Stimulated activated CD4-positive, alpha-beta T cell treated with anti-CD3 and anti-CD28 coated beads, TNF-alpha, amount 100 ng/mL, for 48 hours (primary cell): ENCODE data around the gene KCNK5.

Experiments
- DNase-seq, 3 donors: peaks; one replicate each; pipeline ENCODE4 v3.0.0-alpha.2; 2020; ENCODE audit warnings: low read depth in 3 of 3

The KCNK5 gene, protein sequence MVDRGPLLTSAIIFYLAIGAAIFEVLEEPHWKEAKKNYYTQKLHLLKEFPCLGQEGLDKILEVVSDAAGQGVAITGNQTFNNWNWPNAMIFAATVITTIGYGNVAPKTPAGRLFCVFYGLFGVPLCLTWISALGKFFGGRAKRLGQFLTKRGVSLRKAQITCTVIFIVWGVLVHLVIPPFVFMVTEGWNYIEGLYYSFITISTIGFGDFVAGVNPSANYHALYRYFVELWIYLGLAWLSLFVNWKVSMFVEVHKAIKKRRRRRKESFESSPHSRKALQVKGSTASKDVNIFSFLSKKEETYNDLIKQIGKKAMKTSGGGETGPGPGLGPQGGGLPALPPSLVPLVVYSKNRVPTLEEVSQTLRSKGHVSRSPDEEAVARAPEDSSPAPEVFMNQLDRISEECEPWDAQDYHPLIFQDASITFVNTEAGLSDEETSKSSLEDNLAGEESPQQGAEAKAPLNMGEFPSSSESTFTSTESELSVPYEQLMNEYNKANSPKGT

DNA sequence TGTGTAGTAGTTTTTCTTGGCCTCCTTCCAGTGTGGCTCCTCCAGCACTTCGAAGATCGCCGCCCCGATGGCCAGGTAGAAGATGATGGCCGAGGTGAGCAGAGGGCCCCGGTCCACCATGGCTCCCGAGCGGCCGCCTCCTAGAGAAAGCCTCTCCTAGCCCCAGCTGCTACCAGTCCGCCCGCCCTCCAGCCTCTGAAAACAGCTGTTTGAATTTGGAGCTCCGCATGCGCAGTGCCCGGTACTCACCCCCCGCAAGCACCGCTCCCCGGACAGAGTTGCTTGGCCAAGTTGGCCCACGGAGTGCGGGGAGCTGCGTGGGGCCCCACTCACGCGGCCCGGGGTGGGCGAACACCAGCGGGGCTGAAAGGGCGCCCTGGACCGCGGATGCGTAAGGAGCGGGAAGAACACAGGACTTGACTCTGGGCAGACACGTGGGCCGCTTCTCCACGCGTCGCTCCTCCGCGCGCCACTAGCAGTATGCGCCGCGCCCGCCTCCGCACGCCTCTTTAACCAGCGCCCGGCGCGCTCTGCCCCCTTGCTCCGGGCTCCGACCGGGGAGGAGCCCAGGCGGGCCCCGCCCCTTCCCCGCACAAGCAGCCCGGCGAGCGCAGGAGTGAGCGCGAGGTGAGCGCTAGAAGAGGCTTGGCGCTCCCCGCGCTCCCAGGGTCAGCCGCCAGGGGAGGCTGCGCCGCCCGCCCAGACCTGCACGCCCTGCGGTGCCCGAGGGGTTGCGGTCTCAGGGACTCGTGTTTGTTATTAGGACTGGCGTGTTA is at the start of gene KCNK5:
Gene KCNK5, minus strand, starts transcription at position 484 of the 776 bp plus-strand sequence. Its CDS starts 364 bp downstream, at position 120.
- DNase-seq: peak; percentile 67 to 86 (median 80)

DNA sequence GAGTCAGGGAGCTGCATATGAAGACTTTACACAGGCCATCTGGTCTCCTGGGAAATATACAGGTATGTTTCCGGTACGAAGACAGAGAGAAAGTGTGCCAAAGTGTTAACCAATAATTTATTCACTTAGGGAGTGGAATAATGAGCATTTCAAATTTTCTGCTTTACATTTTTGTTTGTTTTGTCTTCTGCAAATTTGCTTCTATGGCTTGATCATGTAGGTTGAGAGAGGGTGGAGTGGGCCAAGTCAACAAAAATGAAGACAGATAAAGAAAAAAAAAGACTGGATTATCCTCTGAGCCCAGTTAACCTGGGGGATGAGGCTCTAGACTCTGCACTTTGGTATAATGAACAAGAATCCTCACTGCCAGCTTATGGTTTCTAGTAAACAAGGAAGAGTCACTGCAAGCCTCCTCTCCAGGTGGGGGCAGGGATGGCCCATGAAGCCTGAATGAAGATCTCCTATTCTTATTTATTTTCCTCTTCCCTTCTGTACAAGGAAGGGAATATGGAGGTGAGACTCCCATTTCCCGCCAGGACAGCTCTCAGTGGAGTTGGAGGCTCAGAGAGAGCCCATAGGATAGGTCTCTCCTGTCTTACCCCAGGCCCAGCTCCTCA is 47.2 kb upstream of the KCNK5 start:
- no peak for DNase-seq

DNA sequence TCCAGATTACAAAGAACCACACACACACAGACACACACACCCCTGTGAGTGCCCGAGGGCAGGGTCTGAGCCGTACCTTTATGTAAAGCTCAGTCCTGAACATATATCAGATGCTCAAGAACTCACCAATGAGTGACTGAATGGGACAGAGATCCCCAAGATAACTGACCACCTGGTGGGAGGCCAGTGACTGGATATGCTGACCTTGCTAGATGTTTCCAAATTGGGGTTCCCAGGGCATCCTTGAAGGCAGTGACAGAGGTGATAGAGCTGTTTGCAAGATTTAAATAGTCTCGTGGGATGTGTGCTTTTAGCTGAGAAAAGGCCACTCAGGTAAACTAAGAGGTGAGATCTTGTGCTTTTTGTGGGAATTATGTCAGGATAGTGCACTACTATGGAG is 45.6 kb upstream of the KCNK5 start:
- no peak for DNase-seq

DNA sequence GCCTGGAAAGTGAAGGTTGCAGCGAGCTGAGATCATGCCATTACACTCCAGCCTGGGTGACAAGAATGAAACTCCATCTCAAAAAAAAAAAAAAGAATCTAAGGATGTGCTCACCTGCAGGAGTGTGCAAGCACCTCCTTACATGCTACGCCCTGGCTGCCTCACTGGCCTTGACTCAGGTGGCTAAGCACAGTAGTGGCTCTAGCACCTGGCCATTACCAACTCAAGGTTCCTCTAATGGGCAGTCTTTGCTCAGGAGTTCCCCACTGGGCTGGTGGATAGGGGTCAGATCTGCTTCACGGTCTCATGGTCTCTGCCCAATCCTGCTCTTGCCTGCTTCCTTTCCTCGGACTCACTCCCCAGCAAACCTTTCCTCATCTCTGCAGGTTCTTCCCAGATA is 45.2 kb upstream of the KCNK5 start:
- no peak for DNase-seq

DNA sequence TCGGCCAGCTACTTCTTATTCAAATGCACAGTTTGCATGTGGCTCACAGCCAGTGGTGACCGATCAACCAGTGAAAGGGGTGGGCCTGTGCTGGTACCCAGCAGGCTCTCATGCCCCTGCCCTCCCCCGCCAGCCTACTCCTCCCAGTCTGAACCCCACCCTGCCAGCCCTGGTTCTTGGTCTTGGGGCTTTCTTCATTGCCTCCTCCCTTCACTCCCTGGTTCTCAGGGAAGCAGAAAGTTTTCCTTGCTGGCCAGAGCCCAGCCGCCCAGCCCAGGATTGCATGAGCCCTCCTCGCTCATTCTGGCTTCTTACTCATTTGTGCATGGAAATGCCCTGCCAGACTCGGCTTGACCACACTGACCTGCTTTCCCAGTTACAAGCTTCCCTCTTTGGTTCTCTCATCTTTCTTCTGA is 44.1 kb upstream of the KCNK5 start:
- no peak for DNase-seq

DNA sequence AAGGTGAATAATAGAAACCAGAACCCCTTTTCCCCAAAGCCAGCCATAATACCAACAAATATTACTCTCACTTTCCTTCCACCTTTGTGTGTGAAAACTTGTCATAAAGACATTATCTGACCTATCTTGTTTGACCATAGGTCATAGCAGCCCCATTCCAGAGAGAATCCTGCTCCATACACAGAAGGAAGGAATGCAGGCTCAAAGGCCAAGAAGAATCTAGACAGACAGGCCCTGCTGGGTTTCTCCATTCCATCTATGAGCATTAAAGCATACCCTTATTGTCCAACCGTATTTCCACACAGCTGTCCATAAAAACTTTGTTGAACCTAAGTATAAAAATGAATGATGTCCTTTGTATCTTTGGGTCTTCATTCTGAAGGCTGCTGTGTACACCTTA is 40.7 kb upstream of the KCNK5 start:
- DNase-seq: no peak

DNA sequence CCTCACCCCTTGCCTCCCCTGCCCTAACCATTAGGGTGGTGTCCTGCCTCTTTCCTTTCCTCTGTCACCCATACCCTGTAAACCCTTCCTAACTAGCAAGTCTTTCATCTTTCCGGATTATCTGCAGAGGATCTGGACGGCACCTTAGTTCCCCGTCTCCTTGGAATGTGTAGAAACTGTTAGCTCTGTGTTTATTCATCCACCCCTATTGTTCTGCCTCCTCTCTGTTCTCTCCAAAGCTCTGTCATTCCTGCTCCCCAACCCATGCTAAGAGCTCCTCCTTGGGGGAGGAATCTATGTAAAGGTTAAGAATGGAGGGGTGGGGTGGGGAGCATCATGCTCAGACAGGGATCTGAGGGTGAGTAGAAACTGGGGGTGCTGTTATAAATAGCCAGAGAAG is 39.4 kb upstream of the KCNK5 start:
- DNase-seq: no peak

DNA sequence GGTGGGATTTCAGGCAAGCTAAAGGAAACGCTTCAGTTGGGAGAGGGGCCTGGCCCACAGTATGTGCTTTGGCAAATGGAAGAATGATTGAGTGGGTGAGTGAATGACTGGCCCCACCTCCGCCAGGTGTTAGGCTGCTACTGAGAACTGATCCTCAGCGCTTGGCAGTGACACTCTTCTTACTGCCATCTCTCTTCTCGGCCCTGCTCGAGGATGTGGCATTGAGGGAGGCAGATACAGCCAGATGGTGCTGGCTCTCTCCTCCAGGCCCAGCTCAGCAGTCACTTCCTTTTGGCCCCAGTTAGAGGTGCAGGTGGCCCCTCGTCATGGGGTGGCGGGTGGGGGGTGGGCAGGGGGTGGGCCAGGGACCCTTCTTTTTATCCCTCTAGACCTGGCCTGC is 38.9 kb upstream of the KCNK5 start:
- no peak for DNase-seq

DNA sequence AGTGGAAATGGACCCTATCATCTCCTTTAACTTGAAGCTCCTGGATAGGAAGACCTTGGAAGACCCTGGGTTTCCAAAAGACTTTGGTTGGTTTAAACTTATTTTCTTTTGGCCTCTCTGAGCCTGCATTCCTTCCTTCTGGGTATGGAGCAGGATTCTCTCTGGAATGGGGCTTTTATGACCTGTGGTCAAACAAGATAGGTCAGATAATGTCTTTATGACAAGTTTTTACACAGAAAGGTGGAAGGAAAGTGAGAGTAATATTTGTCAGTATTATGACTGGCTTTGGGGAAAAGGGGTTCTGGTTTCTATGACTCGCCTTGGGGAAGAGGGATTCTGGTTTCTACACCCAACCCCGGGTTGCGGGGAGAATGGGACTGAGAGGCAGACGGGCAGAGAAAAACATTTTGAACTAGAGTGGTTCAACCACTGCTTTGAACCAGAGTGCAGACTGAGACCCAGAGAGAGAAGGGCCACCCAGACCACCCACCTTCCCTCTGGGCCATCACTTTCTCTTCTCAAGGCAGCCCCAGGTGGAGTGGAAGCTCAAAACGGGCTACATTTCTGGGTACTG is 37.6 kb upstream of the KCNK5 start:
- no peak for DNase-seq

DNA sequence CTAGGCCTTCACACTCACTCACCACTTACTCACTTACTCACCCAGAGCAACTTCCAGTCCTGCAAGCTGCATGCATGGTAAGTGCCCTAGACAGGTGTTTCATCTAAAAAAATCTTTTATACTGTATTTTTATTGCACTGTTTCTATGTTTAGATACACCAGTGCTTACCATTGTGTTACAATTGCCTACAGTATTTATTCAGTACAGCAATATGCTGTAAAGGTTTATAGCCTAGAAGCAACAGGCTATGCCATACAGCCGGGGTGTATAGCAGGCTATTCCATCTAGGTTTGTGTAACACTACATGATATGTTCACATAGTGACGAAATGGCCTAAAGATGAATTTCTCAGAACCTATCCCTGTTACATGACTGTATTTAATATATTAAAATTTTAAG is 37.1 kb upstream of the KCNK5 start:
- DNase-seq: no peak

DNA sequence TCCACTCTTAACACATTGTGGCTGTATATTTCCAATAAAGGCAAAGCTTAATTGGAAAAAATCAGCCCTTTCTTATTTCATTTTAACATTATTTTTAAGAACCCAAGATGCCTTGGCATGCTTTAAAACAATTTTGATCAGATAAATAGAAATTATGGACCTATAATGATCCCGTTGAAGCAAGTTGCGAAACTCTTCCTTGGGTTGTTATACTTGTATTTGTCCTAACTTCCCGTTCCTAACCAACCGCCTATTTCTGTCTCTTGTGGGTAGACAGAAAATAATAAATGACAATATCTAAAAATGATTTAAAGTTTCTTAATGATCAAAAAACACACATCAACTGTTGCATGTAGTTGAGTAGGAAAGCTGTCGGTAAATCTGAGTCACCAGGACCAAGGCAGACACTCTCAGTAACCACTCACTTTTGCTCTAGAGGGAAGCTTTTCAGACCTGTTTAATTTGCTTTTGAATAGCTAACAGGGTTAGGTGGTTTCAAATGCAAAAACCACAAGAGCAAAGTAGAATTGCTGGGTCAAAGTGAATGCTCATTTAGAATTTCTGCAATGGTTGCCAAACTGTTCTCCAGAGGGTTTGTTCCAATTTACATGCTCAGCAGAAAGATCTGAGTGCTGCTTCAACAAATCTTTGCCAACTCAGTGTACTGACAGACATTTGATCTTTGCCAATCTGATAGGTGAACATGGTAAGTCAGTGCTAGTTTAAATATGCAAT is 34.2 kb upstream of the KCNK5 start:
- DNase-seq: peak in 1 of 3 donors; percentile 2

DNA sequence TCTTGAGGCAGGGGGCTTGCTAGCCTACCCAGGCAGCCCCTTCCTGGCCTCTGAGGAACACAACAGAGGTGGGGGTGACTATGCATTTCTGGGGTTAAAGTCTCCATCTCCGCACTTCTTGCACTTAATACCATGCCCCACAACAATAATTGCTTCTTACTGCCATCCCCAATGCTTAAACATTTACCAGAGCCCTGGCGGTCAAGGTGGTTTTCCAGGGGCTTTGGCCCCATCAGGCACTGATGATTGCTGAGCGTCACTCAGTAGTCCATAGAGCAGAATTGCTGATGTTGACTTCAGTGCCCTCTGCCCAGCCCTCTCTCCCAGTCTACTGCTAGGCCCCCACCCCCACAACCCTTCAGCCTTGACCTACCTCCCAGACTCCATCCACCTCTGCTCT is 32.5 kb upstream of the KCNK5 start:
- DNase-seq: no peak

DNA sequence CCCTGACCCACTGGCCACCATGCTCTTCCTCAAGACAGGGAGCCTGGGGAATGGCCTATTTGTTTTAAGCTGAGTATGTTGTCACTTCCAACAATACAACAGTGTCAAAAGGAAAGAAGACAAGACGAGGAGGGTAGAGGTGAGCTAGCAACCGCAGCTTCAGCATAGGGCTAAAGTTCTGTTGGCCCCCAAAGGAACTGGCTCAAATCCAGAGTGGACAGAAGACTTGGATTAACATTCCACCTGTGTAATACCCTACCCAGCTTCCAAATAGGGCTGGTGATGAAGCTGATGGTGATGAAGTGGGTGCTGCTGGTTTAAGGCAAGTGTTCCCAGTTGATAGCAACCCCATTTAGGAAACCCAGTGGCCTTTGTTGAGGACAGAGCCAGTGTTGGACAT is 31.7 kb upstream of the KCNK5 start:
- DNase-seq: no peak

DNA sequence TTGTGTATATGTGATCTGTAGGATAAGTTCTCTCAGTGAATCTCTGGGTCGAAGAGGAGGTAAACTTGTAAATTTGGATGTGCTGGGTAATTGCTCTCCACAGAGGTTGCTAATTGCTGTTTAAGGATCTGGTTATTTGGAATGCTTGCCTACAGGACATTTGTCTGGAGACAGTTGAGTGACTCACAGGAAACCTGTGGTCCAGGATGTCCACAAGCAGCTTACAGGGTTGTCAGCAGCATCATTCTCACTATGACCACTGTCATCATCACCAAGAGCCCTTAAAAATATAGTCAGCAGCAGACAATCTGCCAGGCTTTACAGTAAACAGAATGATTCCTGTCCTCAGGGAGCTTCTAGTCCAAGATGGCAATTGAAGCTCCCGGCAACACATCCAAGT is 31.2 kb upstream of the KCNK5 start:
- DNase-seq: no peak

DNA sequence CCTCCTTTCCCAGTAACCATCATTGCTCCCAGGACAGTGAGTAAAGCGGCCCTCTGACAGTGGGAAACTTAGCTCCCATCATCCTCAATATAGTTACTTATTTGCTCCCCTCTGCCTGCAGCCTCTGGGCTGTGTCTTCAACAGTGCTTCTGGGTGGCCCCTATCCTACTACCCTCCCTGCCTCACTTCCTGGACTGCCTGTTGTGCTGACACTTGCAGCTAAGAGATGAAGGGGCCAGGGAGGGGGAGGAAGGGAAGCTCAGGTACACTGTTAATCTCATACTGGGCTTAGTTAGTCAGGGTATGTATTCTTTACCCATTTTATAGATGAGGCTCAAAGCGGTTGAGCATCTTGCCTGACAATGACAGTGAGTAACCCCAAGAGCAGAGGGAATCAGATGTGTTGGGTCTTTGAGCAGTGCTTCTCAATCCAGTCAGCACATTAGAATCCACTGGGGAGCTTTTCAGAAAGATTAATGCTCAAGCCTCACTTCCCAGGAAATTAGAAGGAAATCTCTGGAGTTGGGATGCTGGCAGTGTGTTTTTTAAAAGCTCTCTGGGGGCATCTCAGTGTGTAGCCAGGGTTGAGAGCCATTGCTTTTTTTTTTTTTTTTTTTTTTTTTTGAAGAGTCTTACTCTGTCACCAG is 27.1 kb upstream of the KCNK5 start:
- no peak for DNase-seq

DNA sequence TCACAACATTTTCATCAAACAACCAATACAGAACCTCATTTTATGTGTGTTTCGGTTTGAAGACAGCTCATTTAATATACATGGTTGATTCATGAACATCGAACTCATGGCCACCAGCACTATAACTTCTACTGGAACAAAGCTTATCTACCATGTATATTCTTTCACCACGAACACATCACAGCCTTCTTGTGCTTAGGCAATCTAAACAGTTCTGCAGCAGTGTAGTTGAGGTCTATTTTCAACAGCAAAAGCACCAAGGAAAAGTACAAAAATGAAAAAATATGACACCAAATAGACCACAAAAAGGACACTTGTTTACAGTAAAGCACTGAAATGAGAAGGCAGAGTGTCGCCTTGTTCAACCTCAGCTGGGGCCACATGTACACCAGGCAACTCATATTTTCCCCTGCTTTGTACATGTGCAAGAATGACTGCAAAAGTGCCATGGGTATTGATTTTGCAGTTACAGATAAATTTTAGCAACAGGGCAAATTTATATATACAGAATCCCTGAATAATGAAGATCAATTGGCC is 25.8 kb upstream of the KCNK5 start:
- no peak for DNase-seq

DNA sequence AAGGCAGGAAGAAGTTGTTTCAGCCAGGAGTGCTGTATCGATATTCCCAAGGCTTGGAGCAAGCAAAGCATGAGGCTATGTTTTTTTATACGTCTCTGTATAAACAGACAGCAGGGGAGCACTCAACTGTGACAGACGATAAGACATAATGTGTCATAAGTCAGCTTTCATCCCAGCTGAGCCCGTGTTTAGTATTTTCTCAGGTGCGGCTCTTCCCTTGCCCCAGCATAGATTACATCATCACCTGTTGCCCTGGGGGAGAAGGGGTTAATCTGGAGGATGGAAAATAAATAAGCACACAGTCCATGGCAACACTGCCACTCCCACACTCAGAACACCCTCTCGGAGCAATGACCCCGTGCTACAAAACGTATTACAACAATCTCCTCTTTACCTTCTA is 22.1 kb upstream of the KCNK5 start:
- no peak for DNase-seq

DNA sequence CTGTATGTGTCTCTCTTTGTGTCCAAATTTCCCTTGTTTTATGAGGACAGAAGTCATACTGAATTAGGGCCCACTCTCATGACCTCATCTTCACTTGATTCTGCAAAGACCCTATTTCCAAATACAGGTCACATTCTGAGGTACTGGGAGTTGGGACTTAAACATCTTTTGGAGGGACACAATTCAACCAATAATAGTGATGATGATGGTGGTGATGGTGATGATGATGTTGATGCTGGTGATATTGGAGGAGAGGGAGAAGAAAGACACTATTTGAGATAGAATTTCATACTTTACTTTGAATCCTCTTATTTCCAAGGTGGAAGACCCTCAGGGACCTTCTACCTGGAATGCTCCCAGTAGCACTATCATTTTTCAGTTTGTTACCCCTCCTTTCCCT is 21.2 kb upstream of the KCNK5 start:
- no peak for DNase-seq

DNA sequence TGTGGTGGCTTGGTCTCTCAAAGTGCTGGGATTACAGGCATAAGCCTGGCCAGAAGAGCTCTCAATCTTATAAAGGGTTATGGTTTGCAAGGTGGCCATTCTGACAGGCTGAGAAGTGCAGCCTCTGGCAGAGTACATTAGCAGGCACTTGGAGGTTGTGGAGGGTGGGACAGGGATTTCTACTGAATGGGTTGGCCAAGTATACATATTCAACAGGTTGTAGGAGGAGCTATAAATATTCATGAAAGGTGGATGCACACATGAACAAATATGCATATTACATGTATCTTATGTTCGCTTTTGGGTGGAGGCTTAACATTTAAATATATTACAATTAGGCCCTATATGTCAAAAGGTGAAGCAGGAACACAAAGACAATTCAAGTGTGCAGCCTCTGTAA is 20.0 kb upstream of the KCNK5 start:
- no peak for DNase-seq

DNA sequence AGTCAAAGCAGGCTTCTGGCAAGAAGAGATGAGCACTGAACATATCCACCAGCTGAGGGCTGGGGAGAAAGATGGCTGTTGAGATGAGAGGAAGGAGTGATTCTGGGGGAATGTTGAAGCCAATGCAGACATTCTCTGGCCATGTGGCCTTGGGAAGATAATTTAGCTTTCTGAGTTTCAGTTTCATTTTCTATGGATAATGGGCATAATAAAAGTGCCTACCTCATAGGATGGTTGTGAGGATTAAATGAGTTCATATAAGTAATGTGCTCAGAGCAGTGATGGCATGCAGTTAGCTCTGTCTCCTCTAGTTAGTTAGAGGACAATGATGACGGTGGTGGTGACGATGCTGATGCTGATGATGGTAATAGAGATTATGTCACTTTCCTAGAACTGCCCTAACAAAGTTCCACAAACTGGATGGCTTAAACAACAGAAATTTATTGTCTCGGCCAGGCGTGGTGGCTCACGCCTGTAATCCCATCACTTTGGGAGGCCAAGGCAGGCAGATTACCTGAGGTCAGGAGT is 18.5 kb upstream of the KCNK5 start:
- no peak for DNase-seq

DNA sequence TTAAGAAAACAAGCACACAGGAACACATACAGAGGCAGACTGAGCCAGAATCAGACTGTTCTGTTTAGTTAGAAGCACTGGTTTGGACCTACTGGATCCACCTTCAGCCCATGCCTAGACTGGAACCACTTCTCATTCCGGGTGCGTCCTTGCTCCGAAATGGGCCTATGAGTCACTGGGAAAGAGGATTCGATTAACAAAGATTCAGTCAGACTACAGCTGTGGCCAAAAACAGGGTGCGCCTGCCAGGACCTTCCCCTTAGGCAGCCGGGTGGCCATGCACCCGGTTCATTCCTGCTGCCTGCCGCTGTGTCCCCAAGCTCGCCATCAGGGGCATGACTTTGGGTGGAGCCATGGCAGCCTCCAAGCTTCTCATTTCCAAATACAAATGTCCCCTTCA is 14.5 kb upstream of the KCNK5 start:
- no peak for DNase-seq
